OCI-LY3 (cell line): ENCODE results near the gene ZMYM5.

Experiments used
- CTCF ChIP-seq: fragments of 200-600, 300-600 bp; sonication (generic); IDR thresholded peaks from 2 replicates; pipeline ENCODE4 v1.5.1; 2014; ENCODE audit warnings: antibody characterized with exemption, low read length, low read depth
- EZH2phosphoT487 ChIP-seq: fragments of 200-600 bp; shearing (Covaris generic); IDR thresholded peaks from 2 replicates; pipeline ENCODE4 v1.6.1; 2018; ENCODE audit warnings: antibody characterized with exemption, mixed run types, low read depth

- TF ChIP-seq EZH2phosphoT487 = no peak
- TF ChIP-seq CTCF = no peak
Observed at GRCh38 chr13:19810996-19811881, 52.2 kb downstream of the ZMYM5 start.
